ENCODE data around the gene RPP40. TPM values are rescaled to one million over a fixed set of nuclear protein-coding genes. Genes with fewer than 3 reads are reported as not detected.

The RPP40 gene
- polyA plus RNA-seq, 1 of the 3 experiments (the other 2 are of a cell fraction): 9.8 TPM

DNA sequence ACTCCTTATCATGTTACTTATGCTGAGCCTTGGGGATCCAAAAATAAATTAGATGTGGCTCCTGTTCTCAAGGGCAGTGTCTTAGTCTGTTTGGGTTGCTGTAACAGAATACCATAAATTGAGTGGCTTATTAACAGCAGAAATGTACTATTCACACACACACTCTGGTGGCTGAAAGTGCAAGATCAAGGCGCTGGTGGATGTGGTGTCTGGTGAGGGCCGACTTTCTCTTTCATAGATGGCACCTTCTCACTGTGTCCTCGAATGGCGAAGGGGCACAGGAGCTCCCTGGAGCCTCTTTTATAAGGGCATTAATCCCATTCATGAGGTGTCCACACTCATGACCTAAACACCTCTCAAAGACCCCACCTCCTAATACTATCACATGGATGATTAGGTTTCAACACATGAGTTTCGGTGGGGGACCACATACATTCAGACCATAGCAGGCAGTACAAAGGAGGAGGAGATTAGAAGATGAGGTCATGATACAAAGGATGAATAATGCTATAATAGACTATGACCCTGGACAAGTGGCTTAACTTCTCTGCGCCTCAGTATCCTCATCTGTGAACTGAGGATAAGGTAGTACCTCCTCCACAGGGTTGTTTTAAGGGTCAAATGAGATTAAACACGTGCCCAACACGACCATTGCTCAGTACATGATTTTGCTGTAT, 34.1 kb downstream of the RPP40 start (continued):
- no peak for TF ChIP-seq ELF1 (IDR thresholded peaks at IDR 0.05)

DNA sequence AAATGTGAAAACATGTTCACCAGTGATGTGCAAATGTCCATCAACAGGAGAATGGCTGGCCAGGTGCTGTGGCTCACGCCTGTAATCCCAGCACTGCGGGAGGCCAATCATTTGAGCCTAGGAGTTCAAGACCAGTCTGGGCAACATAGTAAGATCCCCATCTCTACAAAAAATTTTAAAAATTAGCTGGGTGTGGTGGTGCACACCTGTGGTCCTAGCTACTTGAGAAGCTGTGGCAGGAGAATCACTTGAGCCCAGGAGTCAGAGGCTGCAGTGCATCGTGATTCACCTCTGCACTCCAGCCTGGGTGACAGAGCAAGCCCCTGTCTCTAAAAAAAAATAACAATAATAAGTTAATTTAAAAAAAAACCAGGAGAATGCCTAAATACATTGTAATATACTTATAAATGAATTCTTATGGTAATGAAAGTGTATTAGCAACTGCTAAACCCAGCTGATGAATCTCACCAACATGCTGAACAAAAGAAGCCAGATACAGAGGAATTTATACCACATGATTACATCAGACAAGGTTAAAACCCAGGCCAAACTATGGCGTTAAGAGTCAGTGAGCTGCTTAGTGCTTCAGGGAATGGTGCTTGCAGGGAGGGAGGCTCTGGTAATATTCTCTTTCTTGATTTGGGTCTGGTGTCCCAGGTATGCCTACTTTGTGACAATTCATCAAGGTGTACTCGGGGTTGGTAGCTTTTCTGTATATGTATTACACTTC, 36.4 kb downstream of the RPP40 start:
- Histone ChIP-seq H3K9me3 (no peaks in the 10 kb centered on the region), H4K20me1 (ENCODE audit: insufficient read depth) (no peaks in the 10 kb centered on the region), H3K4me1 (ENCODE audit: control insufficient read depth in 1 of 2, insufficient read depth in 2 of 2, low read depth in 1 of 2, low read length in 1 of 2) (no peaks in the 10 kb centered on the region; a peak in 1 of 4 replicates), H3K4me2 (no peak overlapping the region), H2AFZ (ENCODE audit: low read depth) (no peak overlapping the region), H3K9me2 (no peaks in the 10 kb centered on the region), H3K27me3 (ENCODE audit: insufficient read depth) (no peaks in the 10 kb centered on the region), H3K27ac (ENCODE audit: low read depth in 2 of 2, low read length in 1 of 2) (no peak overlapping the region), H3K36me3 (replicated peaks in 1 of 2; ENCODE audit: control insufficient read depth in 1 of 2, insufficient read depth in 2 of 2, low read length in 1 of 2) (no peaks in the 10 kb centered on the region), H3K79me2 (ENCODE audit: insufficient read depth) (no peaks in the 10 kb centered on the region), H3K9ac (no peak overlapping the region), H3F3A (replicated peaks; ENCODE audit: insufficient read depth) (no peaks in the 10 kb centered on the region), H3K4me3 (ENCODE audit: low read depth in 2 of 2, low read length in 1 of 2) (no peak overlapping the region)
- ChIA-PET POLR2A (no interaction called here), CTCF (interaction anchor here (1.7 kb wide), 1 partner anchor 32 kb away, joined by 4 read pairs; no protein-coding TSS in a partner anchor)
- TF ChIP-seq SIN3A (IDR thresholded peaks at IDR 0.05; ENCODE audit: borderline replicate concordance, low read depth, low read length) (no peak), TEAD4 (IDR thresholded peaks at IDR 0.05; ENCODE audit: borderline replicate concordance, insufficient read depth) (no peak), MEF2A (IDR thresholded peaks at IDR 0.05; ENCODE audit: borderline replicate concordance, low read depth) (no peak), FOSL2 (IDR thresholded peaks at IDR 0.05; ENCODE audit: borderline replicate concordance, low read depth) (no peak), TCF12 (IDR thresholded peaks at IDR 0.05) (no peak), POLR2AphosphoS5 (IDR thresholded peaks at IDR 0.05; ENCODE audit: low read depth, low read length) (no peak), EP300 (IDR thresholded peaks at IDR 0.05; ENCODE audit: borderline replicate concordance in 1 of 2, low read depth in 1 of 2, low read length in 1 of 2) (no peak), YY1 (IDR thresholded peaks at IDR 0.05; ENCODE audit: low read depth) (no peak), EZH2phosphoT487 (IDR thresholded peaks at IDR 0.05; ENCODE audit: borderline replicate concordance, low read depth) (no peak), NFIC (IDR thresholded peaks at IDR 0.05; ENCODE audit: borderline replicate concordance) (no peak)
- TF ChIP-seq, protein P1, sequence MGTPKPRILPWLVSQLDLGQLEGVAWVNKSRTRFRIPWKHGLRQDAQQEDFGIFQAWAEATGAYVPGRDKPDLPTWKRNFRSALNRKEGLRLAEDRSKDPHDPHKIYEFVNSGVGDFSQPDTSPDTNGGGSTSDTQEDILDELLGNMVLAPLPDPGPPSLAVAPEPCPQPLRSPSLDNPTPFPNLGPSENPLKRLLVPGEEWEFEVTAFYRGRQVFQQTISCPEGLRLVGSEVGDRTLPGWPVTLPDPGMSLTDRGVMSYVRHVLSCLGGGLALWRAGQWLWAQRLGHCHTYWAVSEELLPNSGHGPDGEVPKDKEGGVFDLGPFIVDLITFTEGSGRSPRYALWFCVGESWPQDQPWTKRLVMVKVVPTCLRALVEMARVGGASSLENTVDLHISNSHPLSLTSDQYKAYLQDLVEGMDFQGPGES (IDR thresholded peaks at IDR 0.05; ENCODE audit: low read depth, low read length): no peak
- TF ChIP-seq, protein P2, sequence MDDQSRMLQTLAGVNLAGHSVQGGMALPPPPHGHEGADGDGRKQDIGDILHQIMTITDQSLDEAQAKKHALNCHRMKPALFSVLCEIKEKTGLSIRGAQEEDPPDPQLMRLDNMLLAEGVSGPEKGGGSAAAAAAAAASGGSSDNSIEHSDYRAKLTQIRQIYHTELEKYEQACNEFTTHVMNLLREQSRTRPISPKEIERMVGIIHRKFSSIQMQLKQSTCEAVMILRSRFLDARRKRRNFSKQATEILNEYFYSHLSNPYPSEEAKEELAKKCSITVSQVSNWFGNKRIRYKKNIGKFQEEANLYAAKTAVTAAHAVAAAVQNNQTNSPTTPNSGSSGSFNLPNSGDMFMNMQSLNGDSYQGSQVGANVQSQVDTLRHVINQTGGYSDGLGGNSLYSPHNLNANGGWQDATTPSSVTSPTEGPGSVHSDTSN (IDR thresholded peaks at IDR 0.05): no peak
- no peak for DNase-seq
- WGBS (ENCODE audit: low lambda C conversion rate): 75% methylated on average over 5 of the region's 5 CpGs

Measured in SK-N-SH (cell line).